SW480 (cell line): Measurements from ENCODE around the gene ITGAV.

Source experiments
- DNase-seq: peaks from one replicate; pipeline ENCODE4 v3.0.0-alpha.2; 2016; ENCODE audit warnings: low spot score

Gene ITGAV

DNA sequence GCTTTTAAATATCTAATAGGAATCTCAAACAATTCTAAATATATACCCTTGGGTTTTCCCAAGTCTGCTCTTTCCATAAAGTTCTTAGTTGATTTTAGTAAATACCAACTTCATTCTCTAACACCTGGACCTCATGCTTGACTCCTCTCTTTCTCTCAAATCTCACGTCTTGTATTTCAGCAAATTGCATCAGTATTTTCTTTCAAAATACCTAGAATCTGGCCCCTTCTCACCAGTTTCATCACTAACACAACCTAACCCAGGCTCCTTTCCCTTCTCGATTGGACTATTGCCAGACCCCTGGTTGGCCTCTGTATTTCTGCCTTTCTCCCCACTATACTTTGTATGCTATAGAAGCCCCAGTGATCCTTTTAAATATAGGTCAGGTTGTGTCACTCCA lies 81.0 kb downstream of the ITGAV start:
- no peak for DNase-seq

DNA sequence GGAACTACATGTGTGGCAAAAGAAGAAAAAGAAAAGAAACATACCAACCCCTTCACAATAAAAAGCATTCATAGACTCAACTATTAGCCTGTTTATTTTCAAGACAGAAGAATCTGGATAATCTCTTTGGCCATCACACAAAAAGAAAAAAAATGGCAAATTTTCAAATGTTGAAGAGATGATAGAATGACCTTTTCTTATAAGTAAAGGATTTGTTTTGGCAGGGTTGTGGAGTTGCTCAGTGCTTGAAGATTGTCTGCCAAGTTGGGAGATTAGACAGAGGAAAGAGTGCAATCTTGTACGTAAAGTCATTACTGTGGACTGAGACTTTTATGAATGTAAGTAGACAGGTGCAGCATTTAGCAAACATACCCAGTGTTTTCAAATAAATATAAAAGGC lies 85.5 kb downstream of the ITGAV start:
- no peak for DNase-seq

DNA sequence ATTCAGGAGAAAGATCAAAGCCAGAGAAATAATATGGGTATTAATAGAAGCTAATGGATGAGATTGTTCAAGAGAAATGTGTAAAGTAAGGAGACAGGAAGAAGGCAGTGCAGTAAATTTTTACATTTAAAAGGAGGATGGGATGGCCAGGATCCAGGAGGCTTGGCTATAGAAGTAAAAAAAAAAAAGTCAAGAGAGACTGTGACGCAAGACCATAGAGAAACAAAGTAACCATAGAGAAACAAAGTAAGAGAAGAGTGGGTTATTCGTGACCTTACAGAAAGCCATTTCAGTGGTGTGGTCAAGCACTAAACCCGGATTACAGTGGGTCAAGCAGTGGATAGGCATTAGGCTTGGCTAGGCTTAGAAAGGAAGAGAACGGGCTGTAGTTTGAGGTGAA lies 93.5 kb downstream of the ITGAV start:
- DNase-seq = no peak

DNA sequence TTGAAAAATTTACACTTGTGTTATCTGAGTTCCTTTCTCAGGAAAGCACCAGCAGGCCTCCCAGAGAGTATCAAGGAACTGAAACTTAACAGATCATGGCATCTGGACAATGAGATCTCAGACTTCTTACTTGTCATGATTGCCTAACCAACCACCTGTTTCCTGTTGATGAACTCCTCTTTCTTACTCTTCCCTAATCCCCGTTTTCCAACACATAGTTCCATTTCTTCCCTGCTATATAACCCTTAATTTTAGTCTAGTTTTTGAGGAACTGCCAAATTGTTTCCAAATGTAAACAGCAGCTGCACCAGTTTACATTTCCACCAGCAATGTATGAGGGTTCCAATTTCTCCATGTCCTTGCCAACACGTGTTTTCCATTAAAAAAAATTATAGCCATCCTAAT lies 98.0 kb downstream of the ITGAV start:
- no peak for DNase-seq

DNA sequence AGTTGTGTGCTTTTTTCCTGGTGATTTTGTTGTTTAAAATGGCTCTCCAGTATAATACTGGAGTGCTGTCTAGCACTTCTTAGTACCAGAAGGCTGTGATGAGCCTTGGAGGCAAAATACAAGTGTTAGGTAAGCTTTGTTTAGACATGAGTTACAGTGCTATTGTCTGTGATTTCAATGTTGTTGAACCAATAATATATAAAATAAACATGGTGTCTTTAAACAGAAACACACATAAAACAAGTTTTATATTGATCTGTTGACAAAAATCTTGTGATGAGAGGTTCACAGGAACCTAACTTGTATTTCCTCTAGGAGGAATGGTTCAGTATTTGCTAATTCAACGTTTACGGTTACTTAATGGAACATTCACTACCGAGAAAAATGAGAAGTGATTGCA lies 99.0 kb downstream of the ITGAV start:
- no peak for DNase-seq

DNA sequence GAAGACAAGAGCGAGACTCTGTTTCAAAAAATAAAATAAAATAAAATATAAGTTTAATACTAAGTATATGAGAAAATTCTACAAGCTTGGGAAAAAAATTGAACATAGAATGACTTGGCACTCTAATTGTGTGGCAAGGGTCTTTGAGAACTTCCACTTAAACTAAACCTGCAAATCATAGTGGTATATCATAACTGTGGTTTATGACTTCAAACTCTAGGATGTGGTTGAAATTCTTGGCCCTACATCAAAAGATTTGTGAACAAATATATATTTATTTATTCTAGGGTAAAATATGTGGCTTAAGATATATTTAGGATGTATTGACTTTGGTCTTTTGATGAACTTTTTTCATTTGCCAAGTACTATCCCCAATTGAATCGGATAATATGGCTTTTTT lies 100.9 kb downstream of the ITGAV start:
- peak; percentile 75 for DNase-seq

DNA sequence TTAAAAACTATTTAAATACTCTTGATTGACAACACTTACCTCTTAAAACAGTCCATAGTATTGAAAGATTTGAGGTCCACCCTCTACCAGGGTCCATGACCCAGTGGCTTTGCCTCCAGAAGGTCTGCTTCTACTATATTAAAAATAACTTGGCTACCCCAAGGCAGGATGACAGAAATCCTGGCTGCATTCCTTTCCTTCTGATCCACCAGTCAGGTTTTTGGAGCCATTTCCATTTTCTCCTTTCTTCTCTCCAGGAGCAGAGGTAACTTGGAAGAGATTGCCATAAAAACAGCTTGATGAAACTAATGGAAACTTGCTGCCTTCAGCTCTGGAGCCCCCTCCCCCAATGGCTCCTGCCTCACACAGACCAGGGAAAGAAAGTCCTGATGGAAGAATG lies 101.4 kb downstream of the ITGAV start:
- peak; percentile 10 for DNase-seq

DNA sequence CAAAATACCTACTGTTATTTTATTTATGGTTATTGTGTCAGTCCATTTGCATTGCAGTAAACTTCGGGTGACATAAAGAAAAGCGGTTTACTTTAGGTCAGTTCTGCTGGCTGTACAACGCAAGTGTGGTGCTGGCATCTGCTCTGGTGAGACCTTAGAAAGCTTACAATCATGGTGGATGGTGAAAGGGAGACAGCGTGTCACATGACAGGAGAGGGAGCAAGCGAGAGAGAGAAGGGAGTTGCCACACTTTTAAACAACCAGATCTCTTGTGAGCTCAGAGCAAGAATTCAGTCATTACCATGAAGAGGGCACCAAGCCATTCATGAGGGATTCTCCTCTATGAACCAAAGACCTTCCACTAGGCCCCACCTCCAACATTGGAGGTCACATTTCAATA lies 102.0 kb downstream of the ITGAV start:
- DNase-seq = no peak

DNA sequence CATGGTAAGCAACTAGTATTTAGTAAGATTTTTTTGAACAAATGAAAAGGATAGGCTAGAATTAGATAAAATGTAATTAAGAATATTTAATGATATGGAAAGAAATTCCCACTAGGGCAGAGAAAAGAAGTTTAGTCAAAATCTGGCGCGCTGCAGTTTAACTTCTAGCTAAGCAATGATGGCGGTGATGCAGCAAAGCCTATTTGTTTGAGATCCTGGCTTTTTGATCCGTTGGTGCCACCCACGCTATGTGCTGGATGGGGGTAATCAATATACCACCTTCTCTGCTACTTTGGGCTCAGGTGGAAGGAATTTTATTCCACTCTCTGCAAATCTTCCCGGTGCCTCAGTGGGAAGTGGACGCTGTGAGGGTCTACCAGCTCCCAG lies 103.6 kb downstream of the ITGAV start:
- no peak for DNase-seq

DNA sequence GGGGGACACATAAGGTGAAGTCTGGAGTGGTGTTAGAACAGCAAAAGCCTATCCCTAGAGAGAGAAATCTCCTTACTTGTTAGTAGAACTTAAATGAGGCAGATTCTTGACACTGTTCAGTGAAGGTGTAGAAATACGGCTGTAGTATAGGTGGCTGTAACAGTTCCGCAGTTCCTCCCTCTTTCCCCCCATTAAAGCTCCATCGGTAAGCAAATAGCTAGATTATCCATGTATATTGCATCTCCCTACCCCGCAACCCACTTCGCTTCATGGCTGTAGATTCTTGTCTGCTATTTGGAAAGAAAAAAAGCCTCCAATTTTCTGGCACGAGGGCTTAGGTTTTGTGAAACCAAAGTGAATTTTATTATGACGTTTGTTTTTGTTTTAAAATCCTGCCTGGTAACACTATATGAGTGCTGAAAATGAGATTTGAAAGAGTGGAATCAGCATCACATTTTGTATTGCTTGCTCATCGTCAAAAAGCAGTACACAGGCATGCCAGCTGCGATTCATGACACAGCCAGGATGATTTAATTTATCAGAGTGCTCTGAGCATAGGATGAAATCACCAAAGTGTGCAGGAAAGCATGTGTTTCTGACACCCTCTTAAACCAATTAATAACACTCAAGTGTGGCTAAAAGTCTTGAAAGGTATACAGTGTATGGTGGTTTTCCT lies 105.4 kb downstream of the ITGAV start:
- DNase-seq = peak; percentile 17

DNA sequence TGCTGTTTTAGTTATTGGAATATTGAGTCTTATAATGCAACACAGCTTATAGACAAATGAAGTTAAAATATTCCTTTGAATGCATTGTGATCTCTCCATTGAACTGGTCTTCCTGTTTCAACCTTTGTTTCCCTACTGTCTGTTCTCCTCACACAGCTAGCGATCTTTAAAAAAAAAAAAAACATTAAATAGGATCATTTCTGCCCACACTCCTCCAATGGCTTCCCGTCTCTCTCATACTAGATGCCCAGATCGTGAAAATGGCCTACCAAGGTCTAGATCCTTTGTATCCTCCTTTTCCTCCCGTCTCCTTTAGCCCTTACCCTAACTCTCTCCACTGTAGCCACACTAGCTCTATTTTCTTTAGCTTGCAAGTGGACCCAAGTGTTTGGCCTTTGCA lies 106.4 kb downstream of the ITGAV start:
- DNase-seq = no peak

DNA sequence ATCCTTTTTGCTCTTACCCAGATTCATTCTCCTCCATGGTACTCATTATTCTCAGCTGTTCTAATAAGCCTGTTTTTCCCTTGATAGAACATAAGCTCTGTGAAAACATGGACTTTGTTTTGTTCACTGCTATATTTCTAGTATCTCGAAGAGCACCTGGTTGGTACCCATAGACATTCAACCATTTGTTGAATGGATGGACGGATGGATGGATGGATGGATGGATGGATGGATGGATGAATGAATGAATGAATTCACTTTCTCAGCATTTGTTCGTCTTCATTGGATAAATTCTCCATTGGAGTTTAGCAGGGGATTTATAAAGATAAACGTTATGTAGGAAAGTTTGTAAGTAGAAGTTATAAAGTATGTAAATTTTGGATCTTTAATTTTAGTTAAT lies 106.9 kb downstream of the ITGAV start:
- DNase-seq = no peak

DNA sequence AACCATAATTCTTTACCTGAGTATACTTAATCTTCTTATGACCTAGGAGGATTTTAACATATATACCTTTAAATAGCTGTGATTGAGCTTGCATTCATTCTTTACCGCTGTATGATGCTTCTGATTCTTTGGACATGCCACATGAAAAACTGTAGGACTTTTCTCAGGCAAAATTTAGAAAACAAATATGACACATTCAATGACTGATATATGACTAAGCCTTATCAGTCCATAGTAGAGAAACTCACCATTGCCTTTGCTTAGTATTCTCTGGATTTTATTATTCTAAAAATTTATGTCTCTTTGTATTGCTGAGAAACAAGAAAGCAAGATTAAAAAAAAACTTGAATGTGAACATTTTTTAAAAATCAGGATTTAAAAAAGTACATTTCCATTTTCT lies 107.7 kb downstream of the ITGAV start:
- DNase-seq = no peak

DNA sequence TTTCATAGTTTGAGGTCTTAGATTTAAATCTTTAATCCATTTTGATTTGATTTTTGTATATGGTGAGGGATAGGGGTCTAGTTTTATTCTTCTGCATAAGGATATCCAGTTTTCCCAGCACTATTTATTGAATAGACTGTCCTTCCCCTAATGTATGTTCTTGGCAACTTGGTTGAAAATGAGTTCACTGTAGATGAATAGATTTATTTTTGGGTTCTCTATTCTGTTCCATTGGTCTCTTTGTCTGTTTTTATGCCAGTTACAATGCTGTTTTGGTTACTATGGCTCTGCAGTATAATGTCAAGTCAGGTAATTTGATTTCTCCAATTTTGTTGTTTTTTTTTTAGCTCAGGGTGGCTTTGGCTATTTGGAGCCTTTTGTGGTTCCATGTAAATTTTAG lies 109.9 kb downstream of the ITGAV start:
- DNase-seq = no peak

DNA sequence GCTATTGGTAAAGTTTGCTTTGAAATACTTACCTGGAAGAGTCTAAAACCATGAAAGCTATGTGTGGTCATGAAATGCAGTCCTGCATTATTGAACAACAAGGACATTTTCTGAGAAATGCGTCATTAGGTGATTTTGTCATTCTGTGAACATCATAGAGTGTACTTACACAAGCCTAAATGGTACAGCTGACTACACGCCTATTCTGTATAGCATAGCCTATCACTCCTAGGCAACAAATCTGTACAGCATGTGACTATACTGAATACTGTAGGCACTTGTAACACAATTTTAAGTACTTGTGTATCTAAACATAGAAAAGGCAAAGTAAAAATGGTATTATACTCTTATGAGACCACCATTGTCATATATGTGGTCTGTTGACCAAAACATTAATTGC lies 112.2 kb downstream of the ITGAV start:
- DNase-seq = no peak

DNA sequence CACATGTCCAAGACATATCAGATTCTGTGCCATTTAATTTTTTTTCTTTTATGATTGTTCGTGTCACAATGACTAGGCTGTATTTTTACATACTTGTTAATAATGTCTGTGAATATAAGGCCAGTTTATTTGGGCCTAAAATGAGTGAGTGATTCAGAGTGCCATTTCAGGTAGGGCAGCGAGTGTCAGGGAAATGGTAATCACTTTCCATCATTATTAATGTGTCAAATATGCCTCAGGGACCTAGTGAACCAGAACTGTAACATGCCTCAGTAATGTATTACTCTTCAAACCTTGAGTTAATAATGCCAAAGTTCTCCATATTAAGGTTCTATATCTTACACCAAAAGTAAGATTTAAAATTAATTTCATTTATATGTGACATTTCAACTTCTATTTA lies 112.6 kb downstream of the ITGAV start:
- no peak for DNase-seq

DNA sequence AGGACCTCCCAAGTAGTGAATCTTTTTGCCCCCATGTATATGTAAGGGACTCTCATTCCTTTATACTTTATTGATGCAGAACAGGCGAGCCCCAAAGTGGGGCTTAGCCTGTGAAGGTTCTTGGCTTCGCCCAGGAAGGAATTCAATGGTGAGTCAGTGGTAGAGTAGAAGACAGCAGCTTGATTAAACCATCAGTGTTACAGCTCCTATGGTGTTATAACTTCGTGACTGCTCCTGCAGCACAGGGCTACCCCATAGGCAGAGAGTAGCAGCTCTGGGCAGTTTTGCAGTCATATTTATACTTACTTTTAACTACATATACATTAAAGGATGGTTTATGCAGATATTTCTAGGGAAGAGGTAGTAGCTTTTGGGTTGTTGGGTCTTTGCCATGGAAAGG lies 115.0 kb downstream of the ITGAV start:
- DNase-seq = no peak

DNA sequence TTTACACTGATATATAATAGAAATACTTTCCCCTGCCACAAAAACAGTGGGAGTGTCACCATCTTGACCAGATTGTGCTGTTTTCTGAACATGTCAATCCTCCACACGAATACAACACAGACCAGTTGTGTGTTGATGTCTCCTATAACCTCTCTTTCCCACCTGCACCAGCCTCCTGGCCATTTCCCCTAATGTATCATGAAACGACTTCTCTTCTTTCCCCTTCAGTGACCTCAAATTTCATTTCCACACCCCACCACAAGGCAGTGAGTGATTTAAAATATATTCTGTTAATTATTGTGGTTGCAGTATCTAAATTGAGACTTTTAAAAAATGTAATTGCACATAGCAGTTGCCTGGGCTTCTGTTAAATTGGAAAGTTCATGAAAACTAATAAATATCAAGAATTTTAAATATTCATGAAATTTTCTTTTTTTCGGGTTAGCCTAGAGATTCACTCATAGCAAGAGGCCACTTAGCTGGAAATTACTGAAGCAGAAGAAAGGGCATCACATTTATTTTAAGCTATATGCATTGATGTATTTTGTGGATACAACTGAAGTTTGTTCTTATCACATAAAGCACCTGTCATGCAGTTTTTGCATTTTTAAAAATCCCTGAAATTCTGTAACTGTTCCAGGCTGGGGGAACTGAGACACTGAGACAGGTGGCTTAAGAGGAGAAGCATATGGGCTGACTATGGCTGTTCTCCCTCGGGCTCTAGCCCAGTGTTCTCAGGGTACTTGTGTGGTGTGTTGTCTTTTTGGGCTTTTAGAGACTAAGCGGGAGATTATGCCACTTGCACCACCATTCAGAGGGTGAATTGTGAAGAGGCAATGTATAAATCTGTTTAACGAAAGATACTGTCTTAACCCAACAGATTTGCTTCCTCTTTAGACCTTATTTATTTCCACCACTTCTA lies 119.9 kb downstream of the ITGAV start:
- no peak for DNase-seq

DNA sequence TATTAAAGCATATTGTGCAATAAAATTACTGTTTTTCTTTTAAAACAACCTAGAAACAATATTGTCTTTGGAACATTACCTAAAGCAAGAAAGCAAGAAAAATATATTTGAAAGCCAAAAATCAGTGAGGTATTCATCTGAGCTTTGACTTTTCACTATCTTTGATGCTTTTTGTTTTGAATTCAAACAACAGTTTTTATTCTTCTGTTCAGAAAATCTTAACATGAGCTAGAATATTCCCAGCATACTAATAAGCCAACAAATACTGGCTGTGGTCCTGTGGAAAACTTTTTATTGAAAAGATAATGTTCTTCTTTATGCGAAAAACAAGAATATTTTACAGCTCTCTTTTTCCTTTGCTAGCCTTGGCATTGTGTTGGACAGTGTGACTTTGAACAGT lies 123.8 kb downstream of the ITGAV start:
- DNase-seq = no peak

DNA sequence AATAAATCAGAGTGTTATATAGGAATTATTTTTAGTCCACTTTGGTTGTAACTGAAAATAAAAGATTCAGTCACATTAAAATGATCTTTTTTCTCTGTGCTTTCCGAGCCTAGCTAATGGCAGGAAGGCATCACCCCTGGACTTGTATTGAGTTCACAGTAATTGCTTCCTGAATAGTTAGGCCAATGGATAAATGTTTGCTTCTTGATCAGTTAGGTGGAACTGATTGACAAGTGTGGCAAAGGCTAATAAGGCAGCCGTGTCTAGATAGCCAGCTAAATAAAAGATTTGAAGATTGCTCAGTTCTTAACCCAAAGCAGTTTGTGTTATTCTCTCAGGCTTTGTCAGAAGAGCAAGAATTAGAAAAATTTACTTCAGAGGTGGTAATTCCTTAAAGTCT lies 124.8 kb downstream of the ITGAV start:
- DNase-seq = no peak

DNA sequence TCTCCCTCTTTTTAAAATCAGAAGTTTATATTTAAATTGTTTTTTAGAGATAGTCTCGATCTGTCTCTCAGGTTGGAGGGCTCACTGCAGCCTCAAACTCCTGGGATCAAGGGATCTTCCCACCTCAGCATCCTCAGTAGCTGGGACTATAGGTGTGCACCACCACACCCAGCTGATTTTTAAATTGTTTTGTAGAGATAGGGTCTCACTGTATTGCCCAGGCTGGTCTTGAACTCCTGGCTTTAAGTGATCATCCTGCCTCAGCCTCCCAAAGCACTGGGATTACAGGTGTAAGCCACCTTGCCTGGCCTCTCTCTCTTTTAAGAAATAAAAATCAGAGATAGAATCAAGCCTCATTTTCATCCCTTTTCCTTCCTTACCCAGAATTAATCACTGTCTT lies 126.1 kb downstream of the ITGAV start:
- DNase-seq = no peak

DNA sequence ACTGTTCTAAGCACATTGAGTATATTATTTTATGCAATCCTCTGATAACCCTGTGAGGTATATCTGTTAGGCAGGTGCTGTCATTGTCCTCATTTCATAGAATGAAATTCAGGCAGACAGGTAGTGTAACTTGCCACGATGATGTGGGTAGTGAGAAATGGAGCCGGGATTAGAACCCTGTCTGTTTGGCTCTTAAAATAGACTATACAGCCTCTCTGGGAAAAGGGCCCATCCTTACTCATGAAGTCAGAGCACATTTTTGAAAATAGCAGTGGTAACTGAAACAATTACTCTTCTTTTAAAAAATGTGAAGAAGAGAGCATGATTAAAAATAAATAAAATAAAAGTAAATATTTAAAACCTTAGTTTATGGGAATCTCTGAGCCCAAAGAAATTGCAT lies 127.0 kb downstream of the ITGAV start:
- no peak for DNase-seq

DNA sequence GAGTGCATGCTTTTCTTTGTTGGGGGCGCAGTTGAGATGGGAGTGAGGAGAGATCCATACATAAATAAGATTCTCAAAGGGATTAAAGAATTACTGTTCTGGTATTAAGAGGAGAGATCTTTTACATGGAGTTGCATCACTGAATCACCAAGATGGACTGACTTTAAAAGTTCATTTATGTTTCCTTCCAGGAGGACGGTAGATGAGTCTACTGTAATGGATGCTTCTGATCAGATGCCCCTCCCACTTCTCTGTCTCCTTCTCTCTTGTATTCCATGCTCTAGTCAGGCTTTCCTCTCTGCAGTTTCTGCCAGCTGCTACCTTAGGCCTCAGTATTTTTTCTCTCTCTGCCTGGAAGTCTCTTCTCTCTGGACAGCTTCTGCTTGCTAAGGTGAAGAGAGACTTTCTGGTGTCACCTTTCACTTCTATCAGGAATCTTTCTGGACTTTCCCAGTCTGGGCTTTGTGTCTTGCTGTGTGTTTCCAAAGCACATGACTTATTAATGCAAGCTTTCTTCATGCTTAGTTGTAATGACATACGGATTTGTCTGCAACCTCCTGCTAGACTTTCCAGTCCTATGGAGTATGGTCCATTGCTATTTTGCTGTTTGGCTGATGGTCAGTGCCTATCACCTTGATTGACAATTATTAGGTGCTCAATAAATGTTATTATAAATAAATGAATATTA lies 127.6 kb downstream of the ITGAV start:
- DNase-seq = peak; percentile 8
